Astrocyte of the hippocampus (primary cell): Measurements from ENCODE around the gene PIK3C2A.

Experiments used
- DNase-seq: peaks from one replicate; pipeline ENCODE4 v3.0.0; 2011; ENCODE audit warnings: low read depth, low spot score

Gene PIK3C2A

DNA sequence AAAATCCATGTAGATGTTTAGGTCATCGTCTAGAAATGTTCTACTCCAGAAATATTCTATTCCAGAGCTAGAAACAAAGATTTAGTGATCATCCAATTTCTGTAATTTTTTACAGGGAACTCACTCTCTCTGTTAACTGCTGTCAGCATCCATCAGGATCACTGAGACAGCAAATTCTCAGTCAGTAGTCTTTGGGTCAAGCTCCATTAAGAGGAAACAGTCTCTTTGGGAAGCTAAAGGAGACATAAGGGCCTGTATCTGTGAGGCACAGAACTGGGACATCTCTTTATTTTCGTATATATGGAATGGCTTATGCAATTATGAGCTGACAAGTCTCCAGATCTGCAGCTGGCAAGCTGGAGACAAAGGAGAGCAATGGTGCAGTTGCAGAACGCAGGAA lies 48.3 kb downstream of the PIK3C2A start:
- DNase-seq: no peak
